ENCODE measurements around the gene CAV1.
"Not testable (repeated sequence)": the region's sequence is repeated elsewhere in the genome, so short reads cannot be mapped to it uniquely, and the experiment has no call there.

CAV1 gene

DNA sequence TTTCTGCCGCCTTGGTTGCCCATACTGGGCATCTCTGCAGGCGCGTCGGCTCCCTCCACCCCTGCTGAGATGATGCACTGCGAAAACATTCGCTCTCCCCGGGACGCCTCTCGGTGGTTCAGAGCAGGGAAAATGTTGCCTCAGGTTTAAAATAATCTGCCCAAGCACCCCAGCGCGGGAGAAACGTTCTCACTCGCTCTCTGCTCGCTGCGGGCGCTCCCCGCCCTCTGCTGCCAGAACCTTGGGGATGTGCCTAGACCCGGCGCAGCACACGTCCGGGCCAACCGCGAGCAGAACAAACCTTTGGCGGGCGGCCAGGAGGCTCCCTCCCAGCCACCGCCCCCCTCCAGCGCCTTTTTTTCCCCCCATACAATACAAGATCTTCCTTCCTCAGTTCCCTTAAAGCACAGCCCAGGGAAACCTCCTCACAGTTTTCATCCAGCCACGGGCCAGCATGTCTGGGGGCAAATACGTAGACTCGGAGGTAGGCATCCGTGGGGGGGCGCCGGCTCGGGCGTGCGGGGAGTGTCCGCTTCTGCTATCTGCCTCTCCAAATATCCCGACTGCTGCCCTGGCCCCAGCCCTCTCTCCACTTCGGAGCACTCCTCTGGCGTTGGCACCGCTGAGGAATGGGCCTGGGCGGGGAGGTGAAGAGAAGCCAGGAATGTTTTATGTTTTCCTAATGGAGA, at the start of gene CAV1:
TSS of gene CAV1 (plus strand) at position 428 of the 689 bp plus-strand sequence. CDS start at position 455, 27 bp downstream.
- peak in 41 of 42 donors; percentile 42 to 88 (median 69) for DNase-seq
- intact Hi-C loops (cut with DNase I) = no loop called here

DNA sequence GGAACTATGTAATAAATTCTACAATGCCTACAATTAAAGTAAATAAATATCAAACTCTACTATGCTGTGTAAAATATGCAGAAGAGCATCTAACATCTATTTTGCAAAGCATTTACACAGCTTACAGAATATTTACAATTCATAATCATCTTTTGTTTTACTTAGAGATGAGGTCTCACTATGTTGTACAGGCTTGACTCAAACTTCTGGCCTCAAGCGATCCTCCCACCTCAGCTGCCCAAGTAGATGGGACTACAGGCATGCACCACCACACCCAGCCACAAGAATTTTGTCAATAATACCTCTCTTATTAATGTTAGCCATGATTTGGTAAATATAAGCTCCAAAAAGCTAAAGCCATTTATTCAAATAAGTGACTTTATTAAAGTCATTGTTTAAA, 47.2 kb upstream of the CAV1 start:
- no peak for DNase-seq

DNA sequence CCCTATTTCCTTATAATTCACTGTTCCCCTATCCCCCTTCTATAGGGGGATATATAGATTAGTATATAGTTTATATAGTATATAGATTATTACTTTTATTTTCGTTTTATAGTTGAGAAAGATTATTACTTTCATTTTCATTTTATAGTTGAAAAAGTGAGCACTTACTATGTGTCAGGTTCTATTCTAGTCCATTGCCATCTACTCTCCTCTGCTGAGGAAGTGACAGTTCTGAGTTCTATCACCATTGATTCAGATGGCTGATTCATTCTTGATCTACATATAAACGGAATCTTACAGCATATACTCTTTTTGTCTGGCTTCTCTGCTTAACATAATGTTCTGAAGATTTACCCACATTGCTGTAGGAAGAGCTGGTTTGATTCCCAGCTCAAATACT, 46.0 kb upstream of the CAV1 start:
- intact Hi-C loops (cut with DNase I) = no loop called here

More for the DNA sequence above, 47.2 kb upstream of the CAV1 start:
- intact Hi-C loops (cut with DNase I) = no loop called here

DNA sequence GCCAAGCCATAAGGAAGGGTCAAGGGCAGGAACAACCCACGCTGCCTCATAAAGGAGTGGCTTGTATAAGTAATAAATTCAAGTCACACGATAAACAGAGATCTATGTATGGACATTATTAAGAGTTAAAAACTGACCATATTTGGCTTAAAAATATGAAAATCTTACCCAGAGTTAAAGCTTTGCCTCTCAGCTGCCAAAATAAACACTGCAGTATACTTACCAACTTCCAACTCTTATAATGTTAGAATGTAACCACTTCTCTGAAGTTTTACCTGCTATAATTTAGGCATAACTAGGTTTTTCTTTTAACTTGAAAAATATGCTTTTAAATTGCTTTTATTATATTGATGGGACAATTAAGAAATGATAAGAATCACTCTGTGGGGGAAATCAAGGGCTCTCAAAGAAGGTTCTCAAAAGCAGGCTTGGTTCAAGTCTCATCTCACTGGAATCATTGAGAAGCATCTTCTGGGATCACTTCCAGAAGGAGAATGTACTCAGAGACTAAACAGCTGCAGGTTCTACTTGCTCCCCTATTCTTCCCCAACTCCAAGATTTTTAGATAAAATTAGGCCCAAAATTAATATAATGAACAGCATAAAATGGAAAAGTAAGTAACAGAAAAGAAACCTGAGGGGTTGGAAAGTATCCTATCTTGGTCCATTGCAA, 41.4 kb upstream of the CAV1 start:
- intact Hi-C loops (cut with DNase I) = no loop called here
- no peak for DNase-seq

More for the DNA sequence above, 46.0 kb upstream of the CAV1 start:
- no peak for DNase-seq

GRCh38 chr7:116484389-116484788, 40.4 kb upstream of the CAV1 start:
- DNase-seq; intact Hi-C loops (cut with DNase I): not testable (repeated sequence)

GRCh38 chr7:116487907-116488521, 36.8 kb upstream of the CAV1 start:
- DNase-seq = no peak
- intact Hi-C loops (cut with DNase I) = no loop called here

DNA sequence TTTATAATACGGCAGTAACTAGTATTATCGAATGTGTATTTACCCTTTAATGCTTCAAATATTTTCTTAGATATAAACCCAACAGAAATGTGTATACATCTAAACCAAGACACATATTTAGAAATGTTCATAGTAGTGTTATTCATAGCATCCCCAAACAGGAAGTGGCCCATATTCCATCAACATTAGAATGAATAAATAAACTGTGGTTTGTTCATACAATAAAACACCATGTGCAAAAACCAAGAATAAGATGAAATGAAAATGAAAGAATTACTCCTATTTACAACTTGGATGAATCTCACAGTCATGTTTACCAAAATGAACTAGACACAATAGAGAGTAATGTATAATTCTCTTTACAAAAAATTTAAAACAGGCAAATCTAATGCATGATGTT, 34.5 kb upstream of the CAV1 start:
- DNase-seq = no peak
- intact Hi-C loops (cut with DNase I) = no loop called here

GRCh38 chr7:116491887-116492653, 32.8 kb upstream of the CAV1 start:
- intact Hi-C loops (cut with DNase I) = no loop called here
- DNase-seq = no peak

GRCh38 chr7:116492654-116493109, 32.2 kb upstream of the CAV1 start:
- DNase-seq = no peak
- intact Hi-C loops (cut with DNase I) = no loop called here

DNA sequence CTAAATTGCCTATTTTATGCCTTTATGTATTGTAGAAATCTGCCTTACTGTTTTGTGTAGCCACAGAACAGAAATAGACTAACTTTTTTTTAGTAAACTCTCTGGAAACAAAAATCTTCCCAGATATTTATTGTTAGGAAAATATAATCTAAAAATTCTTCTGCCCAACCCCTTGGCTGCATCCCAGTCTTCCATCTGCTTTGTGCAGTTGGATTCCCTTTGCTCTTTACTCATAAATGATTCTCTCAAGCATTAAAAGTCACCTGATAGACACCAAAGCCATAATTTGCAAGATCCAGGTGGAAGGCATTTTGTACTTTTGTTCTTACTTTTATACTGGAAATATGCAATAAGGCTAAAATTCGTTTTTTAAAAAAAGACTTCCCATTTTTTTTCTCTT, 31.4 kb upstream of the CAV1 start:
- no peak for DNase-seq
- intact Hi-C loops (cut with DNase I) = no loop called here

- intact Hi-C loops (cut with DNase I) = no loop called here
Measured at GRCh38 chr7:116494472-116494871, 30.4 kb upstream of the CAV1 start.

DNA sequence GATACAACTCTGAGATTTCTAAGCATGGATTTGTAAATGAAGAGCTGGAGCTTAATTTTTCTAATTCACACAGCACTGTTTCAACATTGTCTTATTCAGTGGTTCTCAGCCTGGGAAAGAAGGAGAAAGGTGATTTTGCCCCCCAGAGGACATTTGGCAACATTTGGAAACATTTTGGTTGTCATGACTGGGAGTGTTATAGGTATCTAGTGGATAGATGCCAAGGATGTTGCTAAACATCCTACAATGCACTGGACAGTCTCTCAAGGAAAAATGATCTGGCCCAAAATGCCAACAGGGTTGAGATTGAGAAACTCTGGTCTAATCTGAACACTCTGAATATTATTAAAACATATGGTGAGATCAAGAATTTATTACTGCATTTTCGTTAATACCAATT, 29.1 kb upstream of the CAV1 start:
- intact Hi-C loops (cut with DNase I) = no loop called here
- no peak for DNase-seq

More at GRCh38 chr7:116494472-116494871, 30.4 kb upstream of the CAV1 start:
- DNase-seq = no peak

DNA sequence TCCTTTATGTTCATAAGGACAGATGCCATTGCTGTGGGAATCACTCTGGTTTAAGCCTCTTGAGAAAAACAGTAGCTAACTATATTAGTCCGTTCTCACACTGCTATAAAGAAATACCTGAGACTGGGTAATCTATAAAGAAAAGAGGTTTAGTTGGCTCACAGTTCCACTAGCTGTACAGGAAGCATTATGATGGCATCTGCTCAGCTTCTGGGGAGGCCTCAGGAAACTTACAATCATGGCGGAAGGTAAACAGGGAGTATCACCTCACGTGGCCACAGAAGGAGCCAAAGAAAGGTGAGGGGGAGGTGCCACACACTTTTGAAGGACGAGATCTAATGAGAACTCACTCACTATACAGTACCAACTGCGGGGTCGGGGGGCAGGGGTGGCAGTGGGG, 28.2 kb upstream of the CAV1 start:
- no peak for DNase-seq
- intact Hi-C loops (cut with DNase I) = no loop called here

DNA sequence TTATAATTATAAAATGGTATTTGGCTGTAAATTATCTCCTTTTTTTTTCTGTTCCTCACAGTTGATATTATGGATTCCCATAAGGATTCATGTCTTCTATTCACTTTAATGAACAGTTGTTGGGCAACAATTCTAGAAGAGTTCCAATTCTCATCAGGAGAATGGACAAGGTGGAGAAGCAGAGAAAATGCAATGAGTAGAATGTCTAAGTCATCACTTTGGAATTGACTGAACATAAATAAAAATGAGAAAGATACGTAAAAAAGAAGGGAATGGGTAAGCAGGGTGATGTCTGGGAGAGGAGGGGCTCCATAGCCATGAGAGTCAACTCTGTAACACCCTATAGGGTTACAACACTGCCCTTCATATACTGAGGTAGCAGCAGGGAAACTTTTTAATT, 27.1 kb upstream of the CAV1 start:
- no peak for DNase-seq

DNA sequence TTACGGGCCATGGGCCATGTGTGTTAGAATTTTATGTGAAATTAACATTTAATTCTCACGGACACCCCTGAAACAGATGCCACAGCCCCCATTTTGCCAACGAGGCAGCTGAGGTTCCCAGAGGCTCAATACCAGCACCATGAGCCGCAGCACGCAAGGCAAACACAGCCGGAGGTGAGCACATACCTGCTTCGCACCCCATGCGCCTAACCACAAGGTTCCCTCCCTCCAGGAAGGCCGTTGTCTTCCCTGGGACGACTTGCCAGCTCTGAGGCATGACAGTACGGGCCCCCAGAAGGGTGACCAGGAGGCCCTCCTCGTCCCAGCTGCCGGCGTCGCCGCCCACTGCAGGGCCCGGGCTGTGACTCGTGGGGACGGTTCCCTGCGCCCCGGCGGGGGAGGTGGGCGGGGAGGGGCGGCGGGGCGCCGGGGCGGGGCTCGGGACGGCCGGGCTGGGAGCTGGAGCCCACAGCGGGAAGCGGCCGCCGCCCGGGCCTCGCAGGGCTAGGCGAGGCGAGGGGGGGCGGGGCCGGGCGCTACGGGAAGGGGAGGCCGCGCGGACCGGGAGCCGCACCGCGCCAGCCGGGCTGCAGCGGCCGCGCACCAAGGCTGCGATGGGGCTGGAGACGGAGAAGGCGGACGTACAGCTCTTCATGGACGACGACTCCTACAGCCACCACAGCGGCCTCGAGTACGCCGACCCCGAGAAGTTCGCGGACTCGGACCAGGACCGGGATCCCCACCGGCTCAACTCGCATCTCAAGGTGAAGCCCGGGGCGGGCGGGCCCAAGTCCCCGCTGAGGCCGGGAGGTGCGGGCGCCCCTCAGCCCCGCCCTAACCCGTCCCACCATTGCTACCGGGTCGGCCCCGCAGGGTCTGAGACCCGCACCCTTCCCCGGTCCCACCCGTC, 25.4 kb upstream of the CAV1 start, which contains the start of gene CAV2:
TSS of gene CAV2 (plus strand) at position 571 of the 910 bp plus-strand sequence. CDS start at position 615, 44 bp downstream.
- peak in 34 of 42 donors; percentile 10 to 74 (median 35) for DNase-seq
- intact Hi-C loops (cut with DNase I) = no loop called here

More for the DNA sequence above, 27.1 kb upstream of the CAV1 start:
- intact Hi-C loops (cut with DNase I) = no loop called here

DNA sequence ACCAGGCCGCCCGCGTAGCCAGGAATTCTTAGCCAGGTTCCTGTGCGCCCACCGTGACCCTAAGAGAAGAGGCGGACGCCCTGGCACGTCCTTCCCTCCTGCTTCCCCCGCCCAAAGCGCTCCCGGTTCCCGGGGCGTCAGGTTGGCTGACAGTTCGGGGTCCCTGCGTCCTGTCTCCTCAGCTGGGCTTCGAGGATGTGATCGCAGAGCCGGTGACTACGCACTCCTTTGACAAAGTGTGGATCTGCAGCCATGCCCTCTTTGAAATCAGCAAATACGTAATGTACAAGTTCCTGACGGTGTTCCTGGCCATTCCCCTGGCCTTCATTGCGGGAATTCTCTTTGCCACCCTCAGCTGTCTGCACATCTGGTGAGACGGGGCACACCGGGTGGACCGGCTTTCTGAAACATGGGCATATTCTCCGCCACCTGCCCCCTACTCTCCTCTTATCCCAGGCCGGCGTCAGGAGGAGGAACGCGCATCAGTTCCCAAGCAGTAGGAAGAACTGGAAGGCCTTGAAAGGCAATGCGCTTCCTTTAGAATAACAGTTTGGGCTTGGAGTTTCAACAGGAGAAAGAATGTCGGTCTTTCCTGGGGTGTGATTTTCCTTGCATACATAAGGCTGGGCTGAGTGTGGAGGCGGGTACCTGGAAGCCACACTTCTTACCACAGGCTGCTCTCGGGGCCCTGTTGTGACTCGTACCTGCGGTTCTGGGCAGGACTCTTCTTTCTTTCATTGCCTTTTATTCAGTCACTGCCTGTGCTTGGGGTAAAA, 24.6 kb upstream of the CAV1 start:
- intact Hi-C loops (cut with DNase I) = no loop called here
- DNase-seq = peak in 10 of 42 donors; percentile 6 to 46 (median 24)

GRCh38 chr7:116501425-116502167, 23.2 kb upstream of the CAV1 start:
- intact Hi-C loops (cut with DNase I) = no loop called here
- DNase-seq = no peak

Measured in head of caudate nucleus (tissue), 42 donors.